Measurements from ENCODE around the gene ABCC10.

Gene ABCC10

DNA sequence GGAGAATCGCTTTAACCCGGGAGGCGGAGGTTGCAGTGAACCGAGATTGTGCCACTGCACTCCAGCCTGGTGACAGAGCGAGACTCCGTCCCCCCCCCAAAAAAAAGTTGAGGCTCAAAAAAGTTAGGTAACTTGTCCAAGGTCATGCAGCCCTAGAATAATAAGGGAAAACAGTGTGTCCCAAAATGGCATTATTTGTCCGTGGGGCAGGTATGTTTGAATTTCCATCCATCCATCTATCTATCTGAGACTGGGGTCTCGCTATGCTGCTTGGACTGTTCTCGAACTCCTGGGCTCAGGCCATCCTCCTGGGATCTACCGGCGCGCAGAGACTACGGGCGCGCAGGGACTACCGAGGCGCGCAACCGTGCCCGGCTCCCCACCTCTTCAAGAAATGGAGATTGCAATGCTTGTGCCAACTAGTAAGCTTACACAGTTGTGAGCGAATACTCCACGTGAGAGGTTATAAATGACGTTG is 374 bp upstream of the ABCC10 start:
- TF ChIP-seq ZNF274 (IDR thresholded peaks at IDR 0.05; ENCODE audit: low read depth, low read length), result no peak
- H3K4me3 ChIP-seq (ENCODE audit: low read length), result peak overlapping the region; percentile 69; the same call in 1 of the 2 replicates

DNA sequence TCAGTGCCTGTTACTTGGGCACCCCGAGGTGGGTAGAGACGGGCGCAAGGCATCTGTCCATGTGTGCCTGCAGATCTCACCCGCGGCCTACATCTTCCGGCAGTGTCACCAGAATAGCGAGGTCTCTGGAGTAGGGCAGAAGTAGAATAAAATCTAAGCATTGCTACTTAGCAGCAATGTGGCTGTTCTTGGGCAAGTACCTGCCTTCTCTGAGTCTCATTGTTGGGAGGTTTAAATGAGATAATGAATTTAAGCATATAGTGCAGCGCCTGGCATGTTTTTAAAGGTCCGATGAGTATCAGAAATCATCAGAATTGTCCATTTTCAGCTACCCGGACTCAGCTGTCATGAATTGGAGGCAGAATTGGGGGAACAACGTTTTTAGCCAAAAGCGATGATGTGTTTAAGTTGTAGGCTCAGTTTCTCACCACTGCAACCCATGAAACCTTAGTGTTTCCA is 800 bp downstream of the ABCC10 start:
- H3K4me3 ChIP-seq (ENCODE audit: low read length), result peak overlapping the region; percentile 69

DNA sequence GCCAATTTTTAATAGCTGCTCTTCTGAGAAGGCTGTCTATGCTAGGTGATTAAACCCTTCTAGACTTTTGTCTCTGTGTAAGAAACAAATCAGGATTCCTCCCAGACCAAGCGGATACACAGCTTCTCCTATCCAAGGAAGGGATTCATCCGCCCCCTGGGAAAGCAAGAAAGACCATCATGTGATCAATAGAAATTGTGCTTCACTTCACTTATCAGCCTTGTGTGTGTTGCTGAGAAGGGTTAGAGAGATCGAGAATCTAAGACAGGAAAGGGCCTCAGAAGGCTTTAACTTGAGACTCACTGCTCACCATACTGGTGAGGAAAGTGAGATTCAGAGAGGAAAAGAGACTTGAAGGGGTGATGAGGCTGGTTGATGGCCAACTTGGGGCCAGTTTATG is 1.5 kb downstream of the ABCC10 start:
- H3K4me3 ChIP-seq (ENCODE audit: low read length), result peak overlapping the region; percentile 69
- TF ChIP-seq ZNF274 (IDR thresholded peaks at IDR 0.05; ENCODE audit: low read depth, low read length), result no peak

More for the DNA sequence above, 800 bp downstream of the ABCC10 start:
- TF ChIP-seq ZNF274 (IDR thresholded peaks at IDR 0.05; ENCODE audit: low read depth, low read length), result no peak

- no peak overlapping the region for H3K4me3 ChIP-seq (ENCODE audit: low read length)
- TF ChIP-seq ZNF274 (IDR thresholded peaks at IDR 0.05; ENCODE audit: low read depth, low read length), result no peak
Measured at GRCh38 chr6:43432009-43432945, 4.9 kb downstream of the ABCC10 start.

- no peak for TF ChIP-seq ZNF274 (IDR thresholded peaks at IDR 0.05; ENCODE audit: low read depth, low read length)
- no peak overlapping the region for H3K4me3 ChIP-seq (ENCODE audit: low read length)
Measured at GRCh38 chr6:43433148-43433547, 5.8 kb downstream of the ABCC10 start.

DNA sequence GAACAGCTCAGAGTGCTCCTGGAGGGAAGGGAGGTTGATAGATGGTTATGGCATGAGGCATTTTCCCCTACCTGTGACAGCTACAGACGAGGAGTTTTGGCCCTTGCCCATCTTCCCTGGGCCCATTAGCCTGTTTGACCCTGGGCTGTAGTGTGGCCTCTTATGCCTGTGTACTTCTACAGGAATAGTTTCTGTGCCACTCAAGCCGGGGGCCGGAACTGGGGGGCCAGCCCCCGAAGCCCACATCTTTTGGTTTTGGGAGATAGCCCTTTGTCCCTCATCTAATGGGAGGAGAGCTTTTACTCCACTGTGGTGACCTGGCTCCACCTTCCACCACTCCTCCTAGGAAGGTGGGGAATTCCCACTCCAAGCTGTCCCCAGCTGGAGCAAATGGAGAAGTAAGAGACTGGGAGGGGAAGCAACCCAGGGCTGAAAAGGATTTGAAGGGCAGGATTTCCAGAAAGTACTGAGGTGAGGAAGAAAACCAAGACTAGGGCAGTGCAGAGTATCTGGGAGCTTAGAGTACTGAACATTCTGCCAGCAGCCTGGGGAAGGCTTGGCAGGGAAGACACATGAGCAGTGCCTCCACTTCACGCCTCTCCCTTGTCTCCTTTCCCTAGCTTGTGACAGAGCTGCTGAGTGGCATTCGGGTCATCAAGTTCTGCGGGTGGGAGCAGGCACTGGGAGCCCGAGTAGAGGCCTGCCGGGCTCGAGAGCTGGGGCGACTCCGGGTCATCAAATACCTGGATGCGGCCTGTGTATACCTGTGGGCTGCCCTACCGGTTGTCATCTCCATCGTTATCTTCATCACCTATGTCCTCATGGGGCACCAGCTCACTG is 6.9 kb downstream of the ABCC10 start:
- TF ChIP-seq ZNF274 (IDR thresholded peaks at IDR 0.05; ENCODE audit: low read depth, low read length), result no peak

GRCh38 chr6:43434943-43435342 is 7.6 kb downstream of the ABCC10 start:
- H3K4me3 ChIP-seq (ENCODE audit: low read length), result no peak overlapping the region
- TF ChIP-seq ZNF274 (IDR thresholded peaks at IDR 0.05; ENCODE audit: low read depth, low read length), result no peak

More for the DNA sequence above, 6.9 kb downstream of the ABCC10 start:
- no peak overlapping the region for H3K4me3 ChIP-seq (ENCODE audit: low read length)

- no peak overlapping the region for H3K4me3 ChIP-seq (ENCODE audit: low read length)
- no peak for TF ChIP-seq ZNF274 (IDR thresholded peaks at IDR 0.05; ENCODE audit: low read depth, low read length)
Measured at GRCh38 chr6:43435682-43436437, 8.5 kb downstream of the ABCC10 start.

- no peak for TF ChIP-seq ZNF274 (IDR thresholded peaks at IDR 0.05; ENCODE audit: low read depth, low read length)
- H3K4me3 ChIP-seq (ENCODE audit: low read length), result no peak overlapping the region
Measured at GRCh38 chr6:43436577-43437282, 9.4 kb downstream of the ABCC10 start.

- no peak for TF ChIP-seq ZNF274 (IDR thresholded peaks at IDR 0.05; ENCODE audit: low read depth, low read length)
- H3K4me3 ChIP-seq (ENCODE audit: low read length), result no peak overlapping the region
Measured at GRCh38 chr6:43437700-43438099, 10.4 kb downstream of the ABCC10 start.

DNA sequence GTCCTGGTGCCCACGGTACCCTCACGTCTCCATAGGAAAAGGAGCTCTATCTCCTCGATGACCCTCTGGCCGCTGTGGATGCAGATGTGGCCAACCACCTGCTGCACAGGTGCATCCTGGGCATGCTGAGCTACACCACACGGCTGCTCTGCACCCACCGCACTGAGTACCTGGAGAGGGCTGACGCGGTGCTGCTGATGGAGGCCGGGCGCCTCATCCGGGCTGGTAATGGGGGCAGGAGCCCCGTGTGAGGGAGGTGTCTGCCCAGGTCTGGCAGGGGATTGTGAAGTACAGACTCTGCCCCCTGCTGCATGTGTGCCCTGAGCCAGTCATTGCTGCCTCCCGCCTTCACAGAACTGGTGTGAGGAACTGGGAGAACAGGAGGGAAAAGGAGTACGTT is 15.6 kb downstream of the ABCC10 start:
- H3K4me3 ChIP-seq (ENCODE audit: low read length), result no peak overlapping the region
- TF ChIP-seq ZNF274 (IDR thresholded peaks at IDR 0.05; ENCODE audit: low read depth, low read length), result no peak

GRCh38 chr6:43444036-43444435 is 16.7 kb downstream of the ABCC10 start:
- TF ChIP-seq ZNF274 (IDR thresholded peaks at IDR 0.05; ENCODE audit: low read depth, low read length), result no peak
- no peak overlapping the region for H3K4me3 ChIP-seq (ENCODE audit: low read length)

- no peak overlapping the region for H3K4me3 ChIP-seq (ENCODE audit: low read length)
- TF ChIP-seq ZNF274 (IDR thresholded peaks at IDR 0.05; ENCODE audit: low read depth, low read length), result no peak
Measured at GRCh38 chr6:43444582-43444981, 17.2 kb downstream of the ABCC10 start.

Measured in GM08714 (cell line).